DLD1 (cell line): ENCODE data around the gene NUP153.

Experiments
- in situ Hi-C: cut with HindIII; loops from 2 replicates; pipeline ENCODE4 v1.10.0; 2017; ENCODE audit warnings: low sequenced_read_pairs

Gene NUP153

DNA sequence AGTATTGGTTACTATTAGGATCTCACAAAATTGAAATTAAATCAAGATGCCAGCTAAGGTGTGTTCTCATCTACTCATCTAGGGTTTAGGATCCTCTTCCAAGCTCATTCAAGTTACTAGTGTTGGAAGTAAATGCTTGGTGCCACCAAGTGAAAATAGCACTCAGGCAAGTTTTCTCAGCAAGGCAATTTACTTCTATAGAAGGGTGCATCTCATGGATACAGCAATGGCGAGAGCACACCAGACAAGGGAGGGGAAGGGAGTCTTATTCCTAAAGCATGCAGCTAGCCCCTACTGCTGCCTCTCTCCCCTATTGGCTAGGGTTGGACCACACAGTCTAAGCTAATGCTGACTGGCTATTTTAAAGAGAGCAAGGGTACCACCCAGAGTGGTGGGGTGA, 129.7 kb downstream of the NUP153 start:
- in situ Hi-C loops: loop anchor here (25.0 kb wide), 1 partner anchor 415 kb away; no protein-coding TSS in a partner anchor

DNA sequence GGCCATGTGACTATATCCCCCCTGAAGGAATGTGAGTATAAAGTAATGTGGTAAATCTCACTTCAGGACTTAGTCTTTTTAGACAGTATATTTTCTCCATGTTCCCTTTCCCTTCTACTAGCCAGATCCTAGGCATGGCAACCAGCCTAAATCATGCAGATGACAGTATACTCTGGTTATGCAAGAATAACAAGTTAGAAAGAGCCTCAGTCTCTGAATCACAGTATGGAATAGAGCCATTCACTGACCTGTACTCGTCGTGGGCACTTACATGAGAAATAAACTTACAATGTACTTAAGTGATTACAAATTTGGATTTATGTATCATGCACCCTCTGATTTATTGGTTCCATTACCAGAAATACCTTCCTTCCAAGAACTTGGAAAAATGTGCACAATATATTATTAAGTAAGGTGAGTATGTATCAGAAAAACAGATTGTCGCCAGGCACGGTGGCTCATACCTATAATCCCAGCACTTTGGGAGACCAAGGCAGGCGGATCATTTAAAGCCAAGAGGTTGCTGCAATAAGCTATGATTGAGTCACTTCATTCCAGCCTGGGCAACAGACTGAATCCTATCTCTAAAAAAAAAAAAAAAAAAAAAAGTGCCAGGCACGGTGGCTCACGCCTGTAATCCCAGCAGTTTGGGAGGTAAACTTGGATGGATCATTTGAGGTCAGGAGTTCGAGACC, 131.7 kb downstream of the NUP153 start:
- in situ Hi-C loops: loop anchor here (25.0 kb wide), 1 partner anchor 413 kb away; no protein-coding TSS in a partner anchor

DNA sequence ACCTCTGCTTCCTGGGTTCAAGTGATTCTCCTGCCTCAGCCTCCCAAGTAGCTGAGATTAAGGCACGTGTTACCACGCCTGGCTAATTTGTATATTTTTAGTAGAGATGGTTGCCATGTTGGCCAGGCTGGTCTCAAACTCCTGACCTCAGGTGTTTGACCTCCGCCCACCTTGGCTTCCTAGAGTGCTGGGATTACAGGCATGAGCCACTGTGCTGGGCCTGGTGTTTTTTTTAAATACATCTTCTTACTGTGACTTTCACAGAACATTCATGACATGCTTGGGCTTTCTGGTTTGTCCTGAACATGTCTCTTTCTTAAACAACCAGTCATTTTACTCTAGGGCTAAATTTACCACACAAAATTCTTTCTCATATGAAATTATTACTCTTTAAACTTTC, 141.3 kb downstream of the NUP153 start:
- in situ Hi-C loops: no loop called here
